Spleen (tissue), 7 donors: ENCODE results near the gene PEAK1.

Experiments used
- CTCF ChIP-seq, 11 experiments: fragments of 200-600 bp in 7 of 11; fragments of 450-650 bp in 4 of 11; sonication (generic) in 4 of 11; IDR thresholded peaks in 8 of 11; conservative IDR thresholded peaks in 3 of 11; 1 replicate in 7 of 11; 2 replicates in 4 of 11; pipeline versions ENCODE4 v1.4.0 to v1.8.0; 2016 to 2021; ENCODE audit warnings: antibody characterized with exemption in 11 of 11, inconsistent platforms in 4 of 11, mild to moderate bottlenecking in 1 of 11
- POLR2A ChIP-seq, 3 donors: fragments of 450-650 bp; IDR thresholded peaks; one replicate each; pipeline ENCODE4 v1.5.1; 2017; ENCODE audit warnings: antibody characterized with exemption in 3 of 3, mild to moderate bottlenecking in 1 of 3
- donor health status: DM: no; HTN: no; CAD: no; lungs with moderate emphysema.
- donor health status: DM: no; HTN: no; CAD: no.
- donor health status: DM: no; HTN: no; CAD: no.

DNA sequence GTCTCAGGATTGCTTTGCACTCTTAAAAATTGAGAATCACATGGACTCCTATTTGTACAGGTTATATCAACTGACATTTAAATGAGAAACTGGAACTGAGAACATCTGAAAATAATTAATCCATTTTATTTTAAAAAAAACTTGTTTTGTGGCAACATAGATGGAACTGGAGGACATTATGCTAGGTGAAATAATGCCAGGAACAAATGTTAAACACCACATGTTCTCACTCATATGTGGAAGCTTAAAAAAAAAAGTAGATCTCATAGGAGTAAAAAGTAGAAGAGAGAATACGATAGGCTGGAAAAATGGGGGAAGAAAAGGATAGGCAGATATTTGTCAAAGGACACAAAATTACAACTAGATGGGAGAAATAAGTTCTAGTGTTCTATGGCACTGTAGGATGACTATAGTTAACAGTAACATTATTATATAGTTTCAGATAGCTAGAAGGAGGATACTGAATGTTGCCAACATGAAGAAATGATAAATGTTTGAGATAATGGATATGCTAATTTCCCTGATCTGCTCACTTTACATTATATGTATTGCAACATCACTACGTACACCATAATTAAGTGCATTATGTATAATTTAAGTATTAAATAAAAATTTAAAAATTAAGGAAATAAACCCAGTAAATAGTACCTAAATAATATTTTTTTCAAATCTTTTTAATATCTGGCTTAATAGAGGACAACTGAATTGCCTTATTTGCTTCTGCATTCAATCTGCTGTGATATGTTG lies 248.5 kb downstream of the PEAK1 start:
- TF ChIP-seq CTCF (IDR thresholded peaks at IDR 0.05 in 8 of 11, conservative IDR thresholded peaks at IDR 0.05 in 3 of 11) (no peak), POLR2A (IDR thresholded peaks at IDR 0.05) (no peak)
